ENCODE measurements around the gene ABCA10.

The ABCA10 gene

DNA sequence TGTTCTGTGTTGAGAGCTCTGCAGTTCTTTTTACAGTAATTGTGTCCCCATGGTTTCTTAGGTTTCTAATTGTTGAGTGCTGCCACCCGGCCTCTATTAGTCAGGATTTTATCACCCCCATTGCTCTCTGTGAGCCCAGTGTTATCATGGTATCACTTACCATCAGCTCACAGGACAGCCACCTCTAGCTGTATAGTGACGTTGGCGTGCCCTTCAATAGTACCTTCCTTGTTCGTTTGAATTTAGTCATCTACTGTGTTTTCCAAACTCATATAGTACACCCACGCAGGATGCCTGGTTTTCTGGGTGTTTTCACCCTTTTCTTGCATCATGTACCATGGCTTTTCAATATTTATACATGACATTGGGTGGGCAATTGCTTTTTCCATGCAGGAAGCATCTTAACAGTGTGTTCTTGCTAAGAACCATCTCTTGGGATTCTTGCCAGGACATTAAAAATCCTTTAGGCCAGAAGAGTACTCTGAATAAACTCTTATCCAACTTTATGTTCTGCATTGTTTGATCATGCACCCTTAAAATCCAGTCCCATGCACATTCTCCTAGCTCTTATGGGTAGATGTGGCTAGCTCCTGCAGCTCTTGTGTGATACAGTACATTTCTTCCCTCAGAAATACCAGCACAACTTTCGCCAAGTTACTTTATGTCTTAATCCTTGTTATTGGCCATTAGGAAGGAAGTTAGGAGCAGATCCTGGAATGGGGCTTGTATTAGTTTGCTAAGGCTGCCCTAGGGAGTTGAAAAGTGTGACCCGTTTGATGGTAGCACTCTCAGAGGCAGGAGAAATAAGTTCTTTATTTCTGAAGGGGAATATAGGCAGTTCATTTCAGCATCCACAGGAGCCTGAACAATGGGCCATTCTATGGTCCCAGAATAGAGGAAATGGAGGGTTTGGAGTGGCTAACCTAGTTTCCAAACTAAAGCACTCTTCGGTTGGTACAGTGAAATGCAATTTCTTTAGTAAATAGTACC lies 11.3 kb upstream of the ABCA10 start:
- DNase-seq (ENCODE audit: low read depth) = no peak
- TF ChIP-seq, protein P1, sequence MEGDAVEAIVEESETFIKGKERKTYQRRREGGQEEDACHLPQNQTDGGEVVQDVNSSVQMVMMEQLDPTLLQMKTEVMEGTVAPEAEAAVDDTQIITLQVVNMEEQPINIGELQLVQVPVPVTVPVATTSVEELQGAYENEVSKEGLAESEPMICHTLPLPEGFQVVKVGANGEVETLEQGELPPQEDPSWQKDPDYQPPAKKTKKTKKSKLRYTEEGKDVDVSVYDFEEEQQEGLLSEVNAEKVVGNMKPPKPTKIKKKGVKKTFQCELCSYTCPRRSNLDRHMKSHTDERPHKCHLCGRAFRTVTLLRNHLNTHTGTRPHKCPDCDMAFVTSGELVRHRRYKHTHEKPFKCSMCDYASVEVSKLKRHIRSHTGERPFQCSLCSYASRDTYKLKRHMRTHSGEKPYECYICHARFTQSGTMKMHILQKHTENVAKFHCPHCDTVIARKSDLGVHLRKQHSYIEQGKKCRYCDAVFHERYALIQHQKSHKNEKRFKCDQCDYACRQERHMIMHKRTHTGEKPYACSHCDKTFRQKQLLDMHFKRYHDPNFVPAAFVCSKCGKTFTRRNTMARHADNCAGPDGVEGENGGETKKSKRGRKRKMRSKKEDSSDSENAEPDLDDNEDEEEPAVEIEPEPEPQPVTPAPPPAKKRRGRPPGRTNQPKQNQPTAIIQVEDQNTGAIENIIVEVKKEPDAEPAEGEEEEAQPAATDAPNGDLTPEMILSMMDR (conservative IDR thresholded peaks at IDR 0.05; ENCODE audit: low read length) = no peak
- no peak overlapping the region for H3K4me3 ChIP-seq (ENCODE audit: low read length)

DNA sequence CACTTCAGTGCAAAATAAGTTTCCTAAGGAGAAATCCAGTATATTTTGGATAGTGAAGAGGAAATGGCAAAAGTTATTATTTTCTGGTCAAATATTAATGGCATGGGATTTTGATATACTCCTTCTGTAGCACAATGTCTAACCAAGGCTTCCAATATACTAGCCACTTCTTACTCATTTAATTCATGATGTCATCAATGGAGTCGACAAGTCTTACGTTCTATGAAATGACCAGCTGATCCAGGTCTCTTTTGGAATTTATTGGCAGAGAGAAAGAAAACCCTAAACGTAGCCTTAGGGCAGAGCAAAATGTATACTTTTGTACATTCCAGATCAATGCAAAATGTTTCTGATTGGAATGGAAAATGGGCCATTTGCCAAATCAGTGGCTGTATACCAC lies 8.3 kb upstream of the ABCA10 start:
- TF ChIP-seq, protein P1 (conservative IDR thresholded peaks at IDR 0.05; ENCODE audit: low read length) = no peak
- no peak overlapping the region for H3K4me3 ChIP-seq (ENCODE audit: low read length)
- no peak for DNase-seq (ENCODE audit: low read depth)

DNA sequence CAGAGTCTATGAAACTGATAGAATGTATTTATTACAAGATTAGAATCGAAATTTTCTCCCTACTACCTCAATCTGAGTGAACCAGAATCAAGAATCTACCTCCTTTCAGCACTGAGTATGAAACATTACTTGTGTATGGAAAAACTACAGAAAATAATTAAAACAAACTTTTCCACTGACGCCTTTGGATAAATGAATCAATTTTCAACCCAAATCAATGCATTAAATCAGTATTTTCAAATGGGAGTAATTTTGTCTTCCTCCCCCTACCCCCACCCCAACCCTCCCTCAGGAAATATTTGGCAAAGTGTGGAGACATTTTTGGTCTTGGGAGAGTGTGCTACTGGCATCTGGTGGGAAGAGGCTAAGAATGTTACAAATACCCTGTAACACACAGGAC lies 7.8 kb upstream of the ABCA10 start:
- peak; percentile 29 for DNase-seq (ENCODE audit: low read depth)
- TF ChIP-seq, protein P1 (conservative IDR thresholded peaks at IDR 0.05; ENCODE audit: low read length) = no peak
- H3K4me3 ChIP-seq (ENCODE audit: low read length) = no peak overlapping the region

DNA sequence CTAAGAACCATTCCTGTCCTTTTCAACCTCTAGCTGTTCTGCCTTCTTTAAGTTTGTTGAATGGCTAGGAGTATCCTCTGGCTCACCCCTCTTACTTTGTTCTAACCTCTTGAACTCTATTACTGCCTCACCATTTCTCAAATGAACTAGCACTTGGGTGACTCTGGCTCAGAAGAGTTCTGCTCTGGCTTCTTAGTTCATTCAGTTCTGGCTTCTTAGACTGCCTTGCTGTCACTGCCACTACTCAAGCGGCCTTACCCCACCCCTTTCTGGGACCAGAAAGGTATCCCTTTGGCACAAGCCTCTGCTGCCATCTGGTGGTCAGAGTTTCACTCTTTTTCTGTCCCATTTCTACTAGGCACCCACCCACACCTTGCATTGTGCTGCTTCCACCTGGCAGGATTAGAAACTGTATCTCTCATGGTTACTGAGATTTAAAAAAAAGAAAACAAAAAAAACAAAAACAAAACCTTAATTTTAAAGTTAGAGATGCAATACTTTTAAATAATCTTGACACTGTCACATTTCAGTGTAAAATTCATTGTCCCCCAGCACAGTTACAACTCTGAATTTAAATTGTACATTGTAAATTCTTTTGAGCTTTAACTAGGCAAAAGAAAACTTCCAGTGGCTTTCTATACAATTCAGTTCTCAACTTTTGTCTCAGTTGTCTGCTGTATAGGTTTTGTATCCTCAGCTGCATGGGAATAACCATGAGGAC lies 6.9 kb upstream of the ABCA10 start:
- TF ChIP-seq, protein P1 (conservative IDR thresholded peaks at IDR 0.05; ENCODE audit: low read length) = peak; percentile 88
- peak; percentile 83 for DNase-seq (ENCODE audit: low read depth)
- no peak overlapping the region for H3K4me3 ChIP-seq (ENCODE audit: low read length)

DNA sequence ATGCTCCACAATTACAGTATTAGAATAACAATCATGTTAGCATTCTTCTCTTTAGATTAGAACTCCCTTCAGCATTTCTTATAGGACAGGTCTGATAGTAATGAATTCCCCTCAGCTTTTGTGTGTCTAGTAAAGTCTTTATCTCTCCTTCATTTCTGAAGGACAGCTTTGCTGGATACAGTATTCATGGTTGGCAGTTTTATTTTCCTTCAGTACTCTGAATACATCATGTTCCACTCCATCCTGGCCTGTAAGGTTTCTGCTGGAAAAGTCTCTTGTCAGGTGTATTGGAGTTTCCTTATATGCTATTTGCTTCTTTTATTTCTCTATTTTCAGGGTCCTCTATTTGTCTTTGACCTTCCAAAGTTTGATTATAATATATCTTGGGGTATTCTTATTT lies 4.0 kb upstream of the ABCA10 start:
- TF ChIP-seq, protein P1 (conservative IDR thresholded peaks at IDR 0.05; ENCODE audit: low read length) = no peak
- no peak for DNase-seq (ENCODE audit: low read depth)
- no peak overlapping the region for H3K4me3 ChIP-seq (ENCODE audit: low read length)

DNA sequence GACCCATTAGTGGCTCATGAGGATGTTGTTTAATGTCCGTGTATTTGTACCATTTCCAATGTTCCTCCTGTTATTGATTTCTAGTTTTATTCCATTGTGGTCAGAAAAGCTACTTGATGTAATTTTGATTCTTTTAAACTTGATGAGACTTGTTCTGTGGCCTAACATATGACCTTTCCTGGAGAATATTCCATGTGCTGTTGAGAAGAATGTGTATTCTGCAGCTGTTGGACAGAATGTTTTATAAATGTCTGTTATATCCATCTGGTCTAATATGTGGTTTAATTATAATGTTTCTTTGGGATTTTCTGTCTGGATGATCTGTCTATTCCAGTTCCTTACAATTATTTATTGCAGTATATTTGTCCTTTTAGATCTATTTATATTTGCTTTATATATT lies 2.9 kb upstream of the ABCA10 start:
- no peak for DNase-seq (ENCODE audit: low read depth)
- no peak overlapping the region for H3K4me3 ChIP-seq (ENCODE audit: low read length)
- TF ChIP-seq, protein P1 (conservative IDR thresholded peaks at IDR 0.05; ENCODE audit: low read length) = no peak

Measured in AG10803 (cell line).